HG03571 (cell line): ENCODE results near the gene TMOD3.
A peak's percentile ranks its signal among the peaks of the same experiment; 100 is the strongest.

Experiments
- ATAC-seq: cut with Tn5 transposase; IDR thresholded peaks from one replicate; pipeline ENCODE4 v1.9.1; 2021; ENCODE audit not compliant: unreplicated experiment

The TMOD3 gene

GRCh38 chr15:51825698-51826097 is 3.8 kb upstream of the TMOD3 start:
- ATAC-seq, result no peak

GRCh38 chr15:51828621-51829375 is 655 bp upstream of the TMOD3 start:
- ATAC-seq, result no peak

- ATAC-seq, result peak; percentile 6
Measured at GRCh38 chr15:51830276-51830806, 888 bp downstream of the TMOD3 start.

- no peak for ATAC-seq
Measured at GRCh38 chr15:51833772-51834171, 4.3 kb downstream of the TMOD3 start.

- ATAC-seq, result peak; percentile 51
Measured at GRCh38 chr15:51837792-51838251, 8.4 kb downstream of the TMOD3 start.

GRCh38 chr15:51838270-51838669 is 8.8 kb downstream of the TMOD3 start:
- no peak for ATAC-seq

GRCh38 chr15:51840692-51841091 is 11.2 kb downstream of the TMOD3 start:
- no peak for ATAC-seq

GRCh38 chr15:51841406-51842040 is 12.1 kb downstream of the TMOD3 start:
- ATAC-seq, result no peak

GRCh38 chr15:51842265-51842664 is 12.8 kb downstream of the TMOD3 start:
- ATAC-seq, result no peak

- no peak for ATAC-seq
Measured at GRCh38 chr15:51842852-51843737, 13.6 kb downstream of the TMOD3 start.

GRCh38 chr15:51844747-51845426 is 15.4 kb downstream of the TMOD3 start:
- ATAC-seq, result no peak

- ATAC-seq, result no peak
Measured at GRCh38 chr15:51846066-51846462, 16.6 kb downstream of the TMOD3 start.

- ATAC-seq, result no peak
Measured at GRCh38 chr15:51846463-51847230, 17.2 kb downstream of the TMOD3 start.

GRCh38 chr15:51848811-51849210 is 19.4 kb downstream of the TMOD3 start:
- no peak for ATAC-seq

- ATAC-seq, result no peak
Measured at GRCh38 chr15:51849860-51850259, 20.4 kb downstream of the TMOD3 start.

GRCh38 chr15:51853998-51854397 is 24.5 kb downstream of the TMOD3 start:
- no peak for ATAC-seq

GRCh38 chr15:51855612-51856011 is 26.2 kb downstream of the TMOD3 start:
- ATAC-seq, result no peak

- ATAC-seq, result no peak
Measured at GRCh38 chr15:51856714-51857380, 27.4 kb downstream of the TMOD3 start.

GRCh38 chr15:51861557-51862359 is 32.3 kb downstream of the TMOD3 start:
- ATAC-seq, result no peak
